ENCODE data around the gene ANGPTL4.
A peak's percentile ranks its signal among the peaks of the same experiment; 100 is the strongest.
"Not testable (repeated sequence)": the region's sequence is repeated elsewhere in the genome, so short reads cannot be mapped to it uniquely, and the experiment has no call there.

ANGPTL4 gene

GRCh38 chr19:8329996-8330395 is 34.0 kb upstream of the ANGPTL4 start:
- no peaks in the 10 kb centered on the region for H3K4me1 Mint-ChIP-seq
- H3K4me3 Mint-ChIP-seq, result no peak overlapping the region
- ATAC-seq (no peak), DNase-seq (ENCODE audit: low spot score in 2 of 2) (no peak)
- no peaks in the 10 kb centered on the region for H3K9me3 Mint-ChIP-seq
- H3K36me3 Mint-ChIP-seq, result no peaks in the 10 kb centered on the region
- H3K27ac Mint-ChIP-seq, result no peak overlapping the region

GRCh38 chr19:8331263-8331845 is 32.6 kb upstream of the ANGPTL4 start:
- no peak for ATAC-seq

GRCh38 chr19:8332976-8333766 is 30.8 kb upstream of the ANGPTL4 start:
- H3K4me3 Mint-ChIP-seq, result peak overlapping the region; percentile 23
- H3K27ac Mint-ChIP-seq, result no peak overlapping the region
- no peaks in the 10 kb centered on the region for H3K4me1 Mint-ChIP-seq

More at GRCh38 chr19:8331263-8331845, 32.6 kb upstream of the ANGPTL4 start:
- no peaks in the 10 kb centered on the region for H3K9me3 Mint-ChIP-seq
- DNase-seq (ENCODE audit: low spot score in 2 of 2), result no peak
- no peaks in the 10 kb centered on the region for H3K4me1 Mint-ChIP-seq
- H3K36me3 Mint-ChIP-seq, result no peaks in the 10 kb centered on the region
- no peak overlapping the region for H3K27ac Mint-ChIP-seq
- H3K4me3 Mint-ChIP-seq, result no peak overlapping the region

GRCh38 chr19:8333767-8334457 is 30.0 kb upstream of the ANGPTL4 start:
- Mint-ChIP-seq H3K9me3 (no peaks in the 10 kb centered on the region), H3K27ac (no peak overlapping the region), H3K36me3 (no peaks in the 10 kb centered on the region), H3K4me3 (peak overlapping the region; percentile 26), H3K4me1 (no peaks in the 10 kb centered on the region)
- no peak for DNase-seq (ENCODE audit: low spot score in 2 of 2)
- ATAC-seq, result no peak

More at GRCh38 chr19:8332976-8333766, 30.8 kb upstream of the ANGPTL4 start:
- no peak for DNase-seq (ENCODE audit: low spot score in 2 of 2)
- no peak for ATAC-seq
- Mint-ChIP-seq H3K9me3 (no peaks in the 10 kb centered on the region), H3K36me3 (no peaks in the 10 kb centered on the region)

- Mint-ChIP-seq H3K36me3 (no peaks in the 10 kb centered on the region), H3K9me3 (no peaks in the 10 kb centered on the region), H3K4me3 (peak overlapping the region; percentile 26), H3K4me1 (no peaks in the 10 kb centered on the region), H3K27ac (no peak overlapping the region)
- ATAC-seq, result peak; percentile 78
- DNase-seq (ENCODE audit: low spot score in 2 of 2), result peak; percentile 40 to 64
Measured at GRCh38 chr19:8334458-8335342, 29.3 kb upstream of the ANGPTL4 start.

- ATAC-seq, result peak; percentile 77
- no peak overlapping the region for H3K27ac Mint-ChIP-seq
Measured at GRCh38 chr19:8335343-8336071, 28.4 kb upstream of the ANGPTL4 start.

GRCh38 chr19:8336072-8336569 is 27.8 kb upstream of the ANGPTL4 start:
- no peak for DNase-seq (ENCODE audit: low spot score in 2 of 2)
- ATAC-seq, result no peak
- Mint-ChIP-seq H3K36me3 (no peaks in the 10 kb centered on the region), H3K9me3 (no peaks in the 10 kb centered on the region), H3K4me1 (peaks cover 8% of the 10 kb centered on the region), H3K27ac (no peak overlapping the region), H3K4me3 (peak overlapping the region; percentile 52)

More at GRCh38 chr19:8335343-8336071, 28.4 kb upstream of the ANGPTL4 start:
- peak in 1 of 2 donors; percentile 65 for DNase-seq (ENCODE audit: low spot score in 2 of 2)
- Mint-ChIP-seq H3K4me3 (peak overlapping the region; percentile 52), H3K4me1 (peaks cover 4% of the 10 kb centered on the region), H3K36me3 (no peaks in the 10 kb centered on the region), H3K9me3 (no peaks in the 10 kb centered on the region)

- Mint-ChIP-seq H3K4me1 (peaks cover 8% of the 10 kb centered on the region), H3K9me3 (no peaks in the 10 kb centered on the region), H3K4me3 (no peak overlapping the region), H3K27ac (no peak overlapping the region), H3K36me3 (no peaks in the 10 kb centered on the region)
- no peak for DNase-seq (ENCODE audit: low spot score in 2 of 2)
- ATAC-seq, result no peak
Measured at GRCh38 chr19:8336660-8337059, 27.3 kb upstream of the ANGPTL4 start.

GRCh38 chr19:8337728-8338127 is 26.2 kb upstream of the ANGPTL4 start:
- H3K27ac Mint-ChIP-seq, result no peak overlapping the region
- no peak for ATAC-seq
- no peaks in the 10 kb centered on the region for H3K36me3 Mint-ChIP-seq
- H3K9me3 Mint-ChIP-seq, result no peaks in the 10 kb centered on the region
- H3K4me3 Mint-ChIP-seq, result no peak overlapping the region
- DNase-seq (ENCODE audit: low spot score in 2 of 2), result no peak
- H3K4me1 Mint-ChIP-seq, result peaks cover 8% of the 10 kb centered on the region

- Mint-ChIP-seq H3K4me1 (peaks cover 17% of the 10 kb centered on the region), H3K4me3 (no peak overlapping the region), H3K9me3 (no peaks in the 10 kb centered on the region), H3K27ac (no peak overlapping the region), H3K36me3 (no peaks in the 10 kb centered on the region)
- no peak for DNase-seq (ENCODE audit: low spot score in 2 of 2)
- ATAC-seq, result no peak
Measured at GRCh38 chr19:8338835-8339234, 25.1 kb upstream of the ANGPTL4 start.

GRCh38 chr19:8340341-8341096 is 23.4 kb upstream of the ANGPTL4 start:
- DNase-seq (ENCODE audit: low spot score in 2 of 2), result no peak
- H3K36me3 Mint-ChIP-seq, result no peaks in the 10 kb centered on the region
- H3K4me1 Mint-ChIP-seq, result peaks cover 17% of the 10 kb centered on the region
- no peak overlapping the region for H3K4me3 Mint-ChIP-seq
- peak overlapping the region; percentile 45 for H3K27ac Mint-ChIP-seq
- no peaks in the 10 kb centered on the region for H3K9me3 Mint-ChIP-seq
- ATAC-seq, result no peak

- ATAC-seq; DNase-seq (ENCODE audit: low spot score in 2 of 2); H3K36me3 Mint-ChIP-seq; H3K27ac Mint-ChIP-seq; H3K9me3 Mint-ChIP-seq: not testable (repeated sequence)
- Mint-ChIP-seq H3K4me1 (peaks cover 17% of the 10 kb centered on the region), H3K4me3 (peak overlapping the region; percentile 75)
Measured at GRCh38 chr19:8341504-8341903, 22.5 kb upstream of the ANGPTL4 start.

GRCh38 chr19:8342316-8342683 is 21.7 kb upstream of the ANGPTL4 start:
- no peak overlapping the region for H3K27ac Mint-ChIP-seq
- no peaks in the 10 kb centered on the region for H3K36me3 Mint-ChIP-seq

More at GRCh38 chr19:8342316-8342683, 21.7 kb upstream of the ANGPTL4 start:
- ATAC-seq (no peak), DNase-seq (ENCODE audit: low spot score in 2 of 2) (no peak)
- Mint-ChIP-seq H3K4me3 (peak overlapping the region; percentile 75), H3K9me3 (no peaks in the 10 kb centered on the region), H3K4me1 (peaks cover 17% of the 10 kb centered on the region)

All from stimulated activated effector memory CD8-positive, alpha-beta T cell treated with anti-CD3 and anti-CD28 coated beads, Interleukin-12 subunit alpha, Interleukin-12 subunit beta, amount 100 ng/mL, for 72 hours (primary cell).